ENCODE measurements around the gene FAF1.
"Not testable (repeated sequence)": the region's sequence is repeated elsewhere in the genome, so short reads cannot be mapped to it uniquely, and the experiment has no call there.

Gene FAF1

GRCh38 chr1:50851034-50851433 lies 109.0 kb downstream of the FAF1 start:
- DNase-seq (ENCODE audit: low read depth) = no peak

- DNase-seq (ENCODE audit: low read depth) = no peak
These were observed 112.8 kb downstream of the FAF1 start for GRCh38 chr1:50847303-50847702.

- DNase-seq (ENCODE audit: low read depth) = no peak
These were observed 113.7 kb downstream of the FAF1 start for GRCh38 chr1:50846224-50846839.

- no peak for DNase-seq (ENCODE audit: low read depth)
These were observed 118.2 kb downstream of the FAF1 start for GRCh38 chr1:50841791-50842387.

- DNase-seq (ENCODE audit: low read depth) = no peak
These were observed 124.0 kb downstream of the FAF1 start for GRCh38 chr1:50836117-50836516.

- DNase-seq (ENCODE audit: low read depth) = no peak
These were observed 126.9 kb downstream of the FAF1 start for GRCh38 chr1:50833216-50833615.

- DNase-seq (ENCODE audit: low read depth) = no peak
These were observed 127.9 kb downstream of the FAF1 start for GRCh38 chr1:50832167-50832566.

- DNase-seq (ENCODE audit: low read depth) = no peak
These were observed 128.6 kb downstream of the FAF1 start for GRCh38 chr1:50831300-50832061.

GRCh38 chr1:50830621-50831020 lies 129.4 kb downstream of the FAF1 start:
- no peak for DNase-seq (ENCODE audit: low read depth)

GRCh38 chr1:50829014-50829958 lies 130.8 kb downstream of the FAF1 start:
- no peak for DNase-seq (ENCODE audit: low read depth)

- DNase-seq (ENCODE audit: low read depth) = no peak
These were observed 132.5 kb downstream of the FAF1 start for GRCh38 chr1:50827546-50827945.

- DNase-seq (ENCODE audit: low read depth) = not testable (repeated sequence)
These were observed 133.3 kb downstream of the FAF1 start for GRCh38 chr1:50826792-50827191.

GRCh38 chr1:50822035-50822776 lies 137.9 kb downstream of the FAF1 start:
- no peak for DNase-seq (ENCODE audit: low read depth)

GRCh38 chr1:50820545-50820944 lies 139.5 kb downstream of the FAF1 start:
- DNase-seq (ENCODE audit: low read depth) = no peak

- no peak for DNase-seq (ENCODE audit: low read depth)
These were observed 147.7 kb downstream of the FAF1 start for GRCh38 chr1:50812346-50812745.

GRCh38 chr1:50808296-50808695 lies 151.8 kb downstream of the FAF1 start:
- DNase-seq (ENCODE audit: low read depth) = no peak

GRCh38 chr1:50796272-50796671 lies 163.8 kb downstream of the FAF1 start:
- DNase-seq (ENCODE audit: low read depth) = no peak

GRCh38 chr1:50793521-50793920 lies 166.5 kb downstream of the FAF1 start:
- no peak for DNase-seq (ENCODE audit: low read depth)

GRCh38 chr1:50787266-50787665 lies 172.8 kb downstream of the FAF1 start:
- no peak for DNase-seq (ENCODE audit: low read depth)

GRCh38 chr1:50783286-50783685 lies 176.8 kb downstream of the FAF1 start:
- DNase-seq (ENCODE audit: low read depth) = no peak

GRCh38 chr1:50780797-50781196 lies 179.3 kb downstream of the FAF1 start:
- no peak for DNase-seq (ENCODE audit: low read depth)

GRCh38 chr1:50779801-50780200 lies 180.3 kb downstream of the FAF1 start:
- no peak for DNase-seq (ENCODE audit: low read depth)
